Type B pancreatic cell (in vitro differentiated cells): ENCODE measurements around the gene ZFAND5. TPM values are rescaled to one million over a fixed set of nuclear protein-coding genes. Genes with fewer than 3 reads are reported as not detected.

Experiments used
- DNase-seq: peaks from one replicate; pipeline ENCODE4 v3.0.0; 2021; ENCODE audit warnings: mixed read lengths; ENCODE audit not compliant: unreplicated experiment; ENCODE audit errors: extremely low spot score
- H3K27ac Mint-ChIP-seq: 2 replicates; pipeline ENCODE4 v1.8.0; 2021; ENCODE audit warnings: mild to moderate bottlenecking, mixed read lengths
- H3K27me3 Mint-ChIP-seq: 2 replicates; pipeline ENCODE4 v1.8.0; 2021; ENCODE audit warnings: mixed read lengths
- H3K36me3 Mint-ChIP-seq: 2 replicates; pipeline ENCODE4 v1.8.0; 2021; ENCODE audit warnings: mixed read lengths
- H3K4me1 Mint-ChIP-seq: one replicate; pipeline ENCODE4 v1.8.0; 2021; ENCODE audit warnings: mixed read lengths; ENCODE audit not compliant: unreplicated experiment
- H3K4me3 Mint-ChIP-seq: 2 replicates; pipeline ENCODE4 v1.8.0; 2021; ENCODE audit warnings: mild to moderate bottlenecking, mixed read lengths
- H3K9me3 Mint-ChIP-seq: 2 replicates; pipeline ENCODE4 v1.8.0; 2021; ENCODE audit warnings: mixed read lengths
- total RNA-seq: library from RNA; stranded (reverse); gene quantifications from 2 replicates; pipeline ENCODE4 v1.2.1, GENCODE V29; 2021; ENCODE audit warnings: low replicate concordance
- TF ChIP-seq, protein P1 (sequence below): fragments of 200-600 bp; sonication (generic); conservative IDR thresholded peaks from 2 replicates; pipeline ENCODE4 v1.5.0; 2021; ENCODE audit warnings: antibody characterized with exemption, mild to moderate bottlenecking

ZFAND5 gene
- total RNA-seq, 1 donor from 2014 or later: 175 TPM

DNA sequence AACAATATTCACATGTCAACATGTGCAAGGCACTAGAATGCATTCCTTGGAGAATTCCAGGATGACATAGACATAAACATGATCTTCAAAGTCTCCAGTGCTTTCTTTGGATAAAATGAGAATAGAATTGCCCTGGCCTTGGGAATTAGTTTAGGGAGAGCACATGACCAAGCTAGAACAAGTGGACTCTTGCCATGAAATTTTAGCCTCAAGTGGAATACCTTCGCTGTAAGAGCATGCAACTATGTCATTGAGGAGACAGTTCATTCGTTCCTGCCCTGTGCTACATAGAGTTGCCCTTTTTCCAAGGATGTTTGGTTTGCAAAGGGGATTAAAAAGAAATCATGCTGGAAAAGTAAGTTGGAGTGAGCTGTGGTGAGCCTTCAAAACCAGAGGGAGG lies 42.7 kb downstream of the ZFAND5 start:
- H3K9me3 Mint-ChIP-seq: peaks cover 9% of the 10 kb centered on the region
- TF ChIP-seq, protein P1, sequence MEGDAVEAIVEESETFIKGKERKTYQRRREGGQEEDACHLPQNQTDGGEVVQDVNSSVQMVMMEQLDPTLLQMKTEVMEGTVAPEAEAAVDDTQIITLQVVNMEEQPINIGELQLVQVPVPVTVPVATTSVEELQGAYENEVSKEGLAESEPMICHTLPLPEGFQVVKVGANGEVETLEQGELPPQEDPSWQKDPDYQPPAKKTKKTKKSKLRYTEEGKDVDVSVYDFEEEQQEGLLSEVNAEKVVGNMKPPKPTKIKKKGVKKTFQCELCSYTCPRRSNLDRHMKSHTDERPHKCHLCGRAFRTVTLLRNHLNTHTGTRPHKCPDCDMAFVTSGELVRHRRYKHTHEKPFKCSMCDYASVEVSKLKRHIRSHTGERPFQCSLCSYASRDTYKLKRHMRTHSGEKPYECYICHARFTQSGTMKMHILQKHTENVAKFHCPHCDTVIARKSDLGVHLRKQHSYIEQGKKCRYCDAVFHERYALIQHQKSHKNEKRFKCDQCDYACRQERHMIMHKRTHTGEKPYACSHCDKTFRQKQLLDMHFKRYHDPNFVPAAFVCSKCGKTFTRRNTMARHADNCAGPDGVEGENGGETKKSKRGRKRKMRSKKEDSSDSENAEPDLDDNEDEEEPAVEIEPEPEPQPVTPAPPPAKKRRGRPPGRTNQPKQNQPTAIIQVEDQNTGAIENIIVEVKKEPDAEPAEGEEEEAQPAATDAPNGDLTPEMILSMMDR: no peak

DNA sequence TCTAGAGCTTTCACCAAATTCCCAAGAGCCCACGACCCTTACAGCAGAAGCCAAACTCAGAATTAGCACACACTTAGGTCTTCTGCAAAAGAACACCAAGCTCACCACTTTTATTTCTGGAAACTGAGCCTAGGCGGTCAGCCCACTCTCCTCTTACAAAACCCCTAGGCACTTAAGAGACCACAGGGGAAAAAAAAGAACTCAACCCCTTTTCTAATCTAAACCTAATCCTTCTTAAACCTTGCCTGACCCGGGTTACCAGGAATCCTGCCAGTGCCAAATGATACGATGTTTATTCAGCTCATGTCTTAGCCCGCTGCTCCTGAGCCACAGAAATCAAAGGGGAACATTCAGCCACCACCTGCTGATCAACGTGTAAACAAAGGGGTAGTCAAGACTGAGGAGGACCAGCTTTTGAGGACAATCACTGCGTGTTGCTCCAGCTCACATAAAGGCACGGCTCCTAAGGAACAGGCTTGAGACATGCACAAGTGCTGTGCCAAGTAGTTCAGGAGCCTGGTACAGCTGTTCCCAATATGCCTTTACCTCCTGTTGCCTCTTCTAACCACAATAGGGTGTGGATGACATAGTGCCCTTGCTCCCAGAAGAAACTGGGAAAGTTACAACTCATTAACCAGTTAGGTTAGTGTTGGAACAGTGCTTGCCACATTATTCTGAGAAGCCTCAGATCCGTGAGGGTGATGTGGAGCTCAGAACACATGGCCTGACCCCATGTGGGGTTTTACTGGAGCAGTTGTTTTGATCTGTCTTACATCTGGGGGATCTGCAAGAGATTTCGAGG lies 49.3 kb downstream of the ZFAND5 start:
- peak overlapping the region; percentile 40 for H3K27ac Mint-ChIP-seq
- H3K4me1 Mint-ChIP-seq: peaks cover 21% of the 10 kb centered on the region
- DNase-seq: no peak
- TF ChIP-seq, protein P1: no peak
- no peaks in the 10 kb centered on the region for H3K27me3 Mint-ChIP-seq
- no peaks in the 10 kb centered on the region for H3K9me3 Mint-ChIP-seq
- peak overlapping the region; percentile 11 for H3K4me3 Mint-ChIP-seq
- no peaks in the 10 kb centered on the region for H3K36me3 Mint-ChIP-seq

More for the DNA sequence above, 42.7 kb downstream of the ZFAND5 start:
- Mint-ChIP-seq H3K4me3 (no peak overlapping the region), H3K27ac (no peak overlapping the region), H3K27me3 (no peaks in the 10 kb centered on the region), H3K4me1 (no peaks in the 10 kb centered on the region), H3K36me3 (no peaks in the 10 kb centered on the region)
- no peak for DNase-seq

DNA sequence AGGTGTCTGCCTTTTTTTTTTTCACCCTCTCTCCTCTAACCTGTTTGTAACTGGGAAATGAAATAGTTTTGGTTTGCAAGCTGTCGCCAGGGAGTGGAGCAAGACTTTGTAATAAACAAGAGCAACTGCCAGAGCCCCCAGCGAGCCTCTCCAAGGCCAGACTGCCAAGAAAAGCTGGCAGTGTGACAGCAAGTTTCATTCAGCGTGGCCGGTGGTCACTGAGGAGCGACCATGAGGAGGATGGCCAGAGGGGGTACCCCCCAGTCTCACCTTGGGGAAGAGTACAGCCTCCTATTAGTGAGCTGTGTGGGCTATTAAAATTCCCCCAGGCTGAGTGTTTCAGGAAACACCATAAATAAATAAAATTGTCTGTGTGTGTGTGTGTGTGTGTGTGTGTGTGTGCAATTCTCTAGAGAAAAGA lies 49.9 kb downstream of the ZFAND5 start:
- H3K9me3 Mint-ChIP-seq: no peaks in the 10 kb centered on the region
- peaks cover 21% of the 10 kb centered on the region for H3K4me1 Mint-ChIP-seq
- H3K36me3 Mint-ChIP-seq: no peaks in the 10 kb centered on the region
- peak overlapping the region; percentile 40 for H3K27ac Mint-ChIP-seq
- H3K4me3 Mint-ChIP-seq: peak overlapping the region; percentile 11
- no peaks in the 10 kb centered on the region for H3K27me3 Mint-ChIP-seq
- no peak for DNase-seq
- TF ChIP-seq, protein P1: no peak

DNA sequence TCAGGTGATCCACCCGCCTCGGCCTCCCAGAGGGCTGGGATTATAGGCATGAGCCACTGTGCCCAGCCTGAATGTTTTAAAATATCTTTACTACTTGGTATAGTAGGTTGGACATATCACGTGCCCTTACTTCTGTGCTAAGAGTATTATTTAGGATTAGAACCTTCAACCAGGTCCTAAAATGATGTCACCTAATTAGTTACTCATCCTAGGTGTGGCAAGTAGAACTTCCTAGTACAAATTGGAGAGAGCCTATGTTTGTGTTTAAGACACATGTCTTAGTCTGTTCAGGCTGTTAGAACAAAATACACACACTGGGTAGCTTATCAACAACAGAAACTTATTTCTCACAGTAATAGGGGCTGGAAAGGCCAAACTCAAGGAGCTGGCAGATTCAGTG lies 51.5 kb downstream of the ZFAND5 start:
- TF ChIP-seq, protein P1: no peak
- no peak for DNase-seq
- Mint-ChIP-seq H3K36me3 (no peaks in the 10 kb centered on the region), H3K4me1 (peaks cover 21% of the 10 kb centered on the region), H3K9me3 (no peaks in the 10 kb centered on the region), H3K27ac (no peak overlapping the region), H3K4me3 (no peak overlapping the region), H3K27me3 (no peaks in the 10 kb centered on the region)

DNA sequence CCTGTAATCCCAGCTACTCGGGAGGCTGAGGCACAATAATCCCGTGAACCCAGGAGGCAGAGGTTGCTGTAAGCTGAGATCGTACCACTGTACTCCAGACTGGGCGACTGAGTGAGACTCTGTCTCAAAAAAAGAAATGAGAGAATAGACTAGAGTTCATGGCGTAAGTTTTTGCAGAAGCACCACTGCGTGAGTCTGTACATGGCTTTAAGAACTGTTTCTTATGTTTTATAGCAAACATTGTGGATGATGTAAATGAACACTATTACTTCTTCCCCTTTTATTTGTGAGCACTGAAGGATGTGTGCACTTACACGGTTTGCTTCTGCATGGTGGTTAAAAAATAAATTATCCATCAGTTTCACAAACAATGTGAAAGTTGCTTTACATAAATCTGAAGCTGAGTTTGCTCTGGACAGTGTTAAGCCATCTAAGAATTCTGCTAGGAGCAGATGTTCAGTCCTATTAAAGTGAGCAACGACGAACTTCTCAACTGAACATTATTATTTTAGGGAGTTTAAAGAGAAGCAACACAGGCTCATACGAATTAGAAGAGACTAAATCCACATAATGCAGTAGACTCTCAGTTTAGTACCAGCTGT lies 52.5 kb downstream of the ZFAND5 start:
- Mint-ChIP-seq H3K9me3 (no peaks in the 10 kb centered on the region), H3K4me1 (peaks cover 21% of the 10 kb centered on the region), H3K4me3 (no peak overlapping the region), H3K27ac (no peak overlapping the region), H3K27me3 (no peaks in the 10 kb centered on the region), H3K36me3 (no peaks in the 10 kb centered on the region)
- DNase-seq: no peak
- TF ChIP-seq, protein P1: no peak
